ENCODE measurements around the gene ITGB3BP. TPM values are rescaled to one million over a fixed set of nuclear protein-coding genes. Genes with fewer than 3 reads are reported as not detected.

ITGB3BP gene
- polyA plus RNA-seq, 1 donor (not counting 4 experiments of a cell fraction or from before 2014, with no cell fraction given): 19.5 TPM

- Histone ChIP-seq H3K9me1 (ENCODE audit: control insufficient read depth, extremely low read depth, insufficient read depth, low read length) (no peaks in the 10 kb centered on the region), H3K9me3 (ENCODE audit: control insufficient read depth, low read depth, low read length) (no peaks in the 10 kb centered on the region), H2AFZ (ENCODE audit: control insufficient read depth, low read length) (peak overlapping the region; percentile 54), H3K36me3 (ENCODE audit: control insufficient read depth in 2 of 2, extremely low read depth in 1 of 2, insufficient read depth in 2 of 2, low read length in 2 of 2) (no peaks in the 10 kb centered on the region), H3K4me2 (ENCODE audit: control insufficient read depth, extremely low read depth, insufficient read depth, low read depth, low read length) (no peak overlapping the region), H3K27me3 (ENCODE audit: control insufficient read depth, extremely low read depth, insufficient read depth, low read length) (no peaks in the 10 kb centered on the region), H3K4me3 (ENCODE audit: control insufficient read depth in 2 of 3, extremely low read depth in 1 of 3, insufficient read depth in 2 of 3, low read depth in 1 of 3, low read length in 3 of 3) (no peak overlapping the region), H3K9ac (ENCODE audit: control insufficient read depth, extremely low read depth, insufficient read depth, low read length) (no peak overlapping the region), H3K27ac (ENCODE audit: control insufficient read depth, insufficient read depth, low read length) (no peak overlapping the region), H3K79me2 (ENCODE audit: control insufficient read depth, insufficient read depth, low read length) (no peaks in the 10 kb centered on the region), H4K20me1 (ENCODE audit: control insufficient read depth, extremely low read depth, insufficient read depth, low read length) (no peaks in the 10 kb centered on the region), H3K4me1 (ENCODE audit: control insufficient read depth, extremely low read depth, insufficient read depth, low read length) (no peaks in the 10 kb centered on the region)
- FAIRE-seq (peak; percentile 23), DNase-seq (ENCODE audit: low read depth, low spot score) (no peak)
- dilution Hi-C loops (cut with MboI; ENCODE audit: extremely low pct_ligation_motif_present, low sequenced_read_pairs): no loop called here
- TF ChIP-seq EZH2 (IDR thresholded peaks at IDR 0.05; ENCODE audit: low read length): no peak
- peak; percentile 49 to 60 (median 59) for TF ChIP-seq CTCF (optimal IDR thresholded peaks at IDR 0.05 in 1 of 3, IDR thresholded peaks at IDR 0.05 in 1 of 3, conservative IDR thresholded peaks at IDR 0.05 in 1 of 3; ENCODE audit: extremely low read depth in 1 of 3, insufficient read depth in 2 of 3, low read length in 3 of 3)
Observed at GRCh38 chr1:63557365-63557987, 34.5 kb upstream of the ITGB3BP start.

GRCh38 chr1:63555480-63555879 lies 32.5 kb upstream of the ITGB3BP start:
- DNase-seq (ENCODE audit: low read depth, low spot score) (no peak), FAIRE-seq (no peak)
- no peak overlapping the region for H2AFZ ChIP-seq (ENCODE audit: control insufficient read depth, low read length)
- H3K9me1 ChIP-seq (ENCODE audit: control insufficient read depth, extremely low read depth, insufficient read depth, low read length): no peaks in the 10 kb centered on the region
- no peaks in the 10 kb centered on the region for H4K20me1 ChIP-seq (ENCODE audit: control insufficient read depth, extremely low read depth, insufficient read depth, low read length)
- H3K27ac ChIP-seq (ENCODE audit: control insufficient read depth, insufficient read depth, low read length): no peak overlapping the region
- no peaks in the 10 kb centered on the region for H3K27me3 ChIP-seq (ENCODE audit: control insufficient read depth, extremely low read depth, insufficient read depth, low read length)
- no peaks in the 10 kb centered on the region for H3K4me1 ChIP-seq (ENCODE audit: control insufficient read depth, extremely low read depth, insufficient read depth, low read length)
- no peak for TF ChIP-seq EZH2 (IDR thresholded peaks at IDR 0.05; ENCODE audit: low read length)
- TF ChIP-seq CTCF (optimal IDR thresholded peaks at IDR 0.05 in 1 of 3, IDR thresholded peaks at IDR 0.05 in 1 of 3, conservative IDR thresholded peaks at IDR 0.05 in 1 of 3; ENCODE audit: extremely low read depth in 1 of 3, insufficient read depth in 2 of 3, low read length in 3 of 3): no peak
- H3K4me3 ChIP-seq (ENCODE audit: control insufficient read depth in 2 of 3, extremely low read depth in 1 of 3, insufficient read depth in 2 of 3, low read depth in 1 of 3, low read length in 3 of 3): no peak overlapping the region
- dilution Hi-C loops (cut with MboI; ENCODE audit: extremely low pct_ligation_motif_present, low sequenced_read_pairs): no loop called here
- H3K36me3 ChIP-seq (ENCODE audit: control insufficient read depth in 2 of 2, extremely low read depth in 1 of 2, insufficient read depth in 2 of 2, low read length in 2 of 2): no peaks in the 10 kb centered on the region
- H3K9me3 ChIP-seq (ENCODE audit: control insufficient read depth, low read depth, low read length): no peaks in the 10 kb centered on the region
- no peak overlapping the region for H3K9ac ChIP-seq (ENCODE audit: control insufficient read depth, extremely low read depth, insufficient read depth, low read length)
- H3K4me2 ChIP-seq (ENCODE audit: control insufficient read depth, extremely low read depth, insufficient read depth, low read depth, low read length): no peak overlapping the region
- no peaks in the 10 kb centered on the region for H3K79me2 ChIP-seq (ENCODE audit: control insufficient read depth, insufficient read depth, low read length)
